SH-SY5Y (cell line): Measurements from ENCODE around the gene CROCC2.

Source experiments
- GATA2 ChIP-seq: IDR thresholded peaks from 2 replicates; pipeline ENCODE4 v1.6.1; 2011; ENCODE audit warnings: mild to moderate bottlenecking, low read depth, low read length
- GATA3 ChIP-seq: IDR thresholded peaks from 2 replicates; pipeline ENCODE4 v1.6.1; 2011; ENCODE audit warnings: low read depth, mild to moderate bottlenecking, low read length, moderate library complexity

- TF ChIP-seq GATA2 (no peak), GATA3 (no peak)
Measured at GRCh38 chr2:240884745-240885144, 21.4 kb upstream of the CROCC2 start.
